ENCODE measurements around the gene SAMHD1.

The SAMHD1 gene

DNA sequence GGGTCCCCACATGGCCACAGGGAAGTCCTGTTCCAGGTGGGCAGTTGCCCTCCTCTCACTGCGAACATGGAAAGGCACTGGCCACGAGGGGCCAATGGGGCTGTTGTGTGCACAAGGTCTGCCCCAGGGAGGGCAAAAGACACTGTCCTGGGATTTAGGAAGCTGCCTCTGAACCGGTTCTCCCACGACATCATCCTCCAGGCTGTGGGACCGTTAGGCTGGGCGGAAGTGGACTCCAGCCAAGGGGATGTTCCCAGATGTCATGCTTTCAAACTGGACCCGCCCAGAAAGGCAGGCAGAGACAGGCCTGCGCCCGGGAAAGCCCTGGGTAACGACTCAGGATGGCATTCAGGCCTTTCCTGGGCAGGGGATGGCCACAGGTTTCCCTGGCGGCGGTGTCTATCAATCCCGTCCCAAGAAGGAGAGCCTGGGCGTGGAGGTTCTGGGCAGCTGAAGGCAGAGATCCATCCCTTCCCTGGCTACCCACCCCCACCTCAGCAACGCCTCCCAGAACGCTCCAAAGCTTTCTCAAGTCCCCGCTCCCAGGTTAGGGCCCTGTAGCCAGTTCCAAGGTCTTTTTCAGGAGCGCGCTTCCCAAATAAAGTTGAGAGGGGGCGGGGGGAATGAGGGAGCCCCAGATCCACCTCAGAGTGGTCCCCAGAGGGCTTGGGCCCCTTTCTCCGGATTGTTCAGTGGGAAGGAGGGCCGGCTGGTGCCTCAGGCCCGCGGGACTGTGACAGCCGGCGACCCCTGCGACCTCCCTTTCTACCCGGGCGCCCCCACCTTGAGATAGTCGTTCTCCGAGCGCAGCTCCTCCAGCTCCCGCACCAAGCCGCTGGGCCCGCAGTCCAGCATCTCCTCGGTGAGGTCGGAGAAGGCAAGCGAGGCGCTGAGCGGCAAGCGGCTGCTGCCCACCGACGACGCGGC is 89.4 kb downstream of the SAMHD1 start:
- peaks cover 3% of the 10 kb centered on the region for H3K36me3 Mint-ChIP-seq (ENCODE audit: low read depth)
- peaks cover 57% of the 10 kb centered on the region for H3K27me3 Mint-ChIP-seq (ENCODE audit: low read depth)
- no peaks in the 10 kb centered on the region for H3K9me3 Mint-ChIP-seq
- peaks cover 7% of the 10 kb centered on the region for H3K4me1 Mint-ChIP-seq (ENCODE audit: low read depth)
- no peak overlapping the region for H3K27ac Mint-ChIP-seq
- H3K4me3 Mint-ChIP-seq, result peak overlapping the region; percentile 25

DNA sequence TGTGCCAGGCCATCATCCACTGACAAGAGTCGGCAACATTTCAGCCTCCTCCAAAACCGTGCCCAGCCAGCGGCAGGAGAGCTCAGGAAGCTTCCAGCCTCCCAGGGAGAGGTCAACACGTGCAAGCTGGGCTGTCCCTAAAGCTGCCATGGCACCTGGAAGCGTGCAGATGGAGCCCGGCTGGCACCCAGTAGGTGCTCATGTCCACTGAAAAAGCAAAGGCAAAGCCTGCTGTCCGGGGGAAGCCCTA is 90.0 kb downstream of the SAMHD1 start:
- peaks cover 13% of the 10 kb centered on the region for H3K4me1 Mint-ChIP-seq (ENCODE audit: low read depth)
- peaks cover 3% of the 10 kb centered on the region for H3K36me3 Mint-ChIP-seq (ENCODE audit: low read depth)
- H3K4me3 Mint-ChIP-seq, result peak overlapping the region; percentile 57
- peaks cover 52% of the 10 kb centered on the region for H3K27me3 Mint-ChIP-seq (ENCODE audit: low read depth)
- no peaks in the 10 kb centered on the region for H3K9me3 Mint-ChIP-seq
- H3K27ac Mint-ChIP-seq, result no peak overlapping the region

DNA sequence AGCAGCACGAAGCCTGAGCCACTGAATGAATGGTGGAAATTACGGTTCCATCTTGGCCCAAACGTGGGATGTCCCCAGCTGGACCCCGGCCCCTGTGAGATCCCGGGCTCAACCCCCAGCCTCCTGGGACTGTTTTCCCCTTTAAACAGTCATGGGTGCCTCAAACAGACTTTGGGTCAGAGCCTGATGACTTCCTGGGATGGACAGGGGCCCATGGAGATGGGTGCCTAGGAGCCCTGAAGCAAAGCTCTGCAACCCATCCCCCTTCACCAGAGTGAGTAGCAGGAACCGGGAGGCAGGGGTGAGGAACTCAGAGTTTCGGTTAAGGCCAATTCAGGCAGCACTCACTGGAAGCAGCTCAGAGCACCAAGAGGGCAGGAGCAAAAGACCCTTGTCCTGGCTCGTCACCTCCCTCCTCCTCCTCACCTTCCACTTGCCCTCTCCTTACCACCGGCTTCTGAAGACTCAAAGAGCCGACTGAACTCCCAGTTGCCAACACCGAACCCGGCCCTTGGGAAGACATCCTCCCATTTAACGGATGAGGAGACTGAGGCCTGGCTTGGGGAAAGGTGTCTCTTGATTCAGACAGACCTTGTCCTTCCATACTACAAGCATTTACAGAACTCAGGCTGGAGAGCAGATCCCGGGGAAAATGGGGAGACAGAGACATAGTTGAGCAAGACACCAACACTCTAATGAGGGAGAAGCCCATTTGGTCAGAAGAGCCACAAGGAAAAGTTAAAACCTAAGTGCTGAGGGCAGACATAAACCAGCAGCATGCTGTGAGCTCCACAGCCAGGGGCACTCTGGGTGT is 90.5 kb downstream of the SAMHD1 start:
- Mint-ChIP-seq H3K4me3 (peak overlapping the region; percentile 57), H3K36me3 (ENCODE audit: low read depth) (peaks cover 3% of the 10 kb centered on the region), H3K4me1 (ENCODE audit: low read depth) (peaks cover 18% of the 10 kb centered on the region), H3K27ac (no peak overlapping the region), H3K9me3 (no peaks in the 10 kb centered on the region), H3K27me3 (ENCODE audit: low read depth) (peaks cover 47% of the 10 kb centered on the region)

DNA sequence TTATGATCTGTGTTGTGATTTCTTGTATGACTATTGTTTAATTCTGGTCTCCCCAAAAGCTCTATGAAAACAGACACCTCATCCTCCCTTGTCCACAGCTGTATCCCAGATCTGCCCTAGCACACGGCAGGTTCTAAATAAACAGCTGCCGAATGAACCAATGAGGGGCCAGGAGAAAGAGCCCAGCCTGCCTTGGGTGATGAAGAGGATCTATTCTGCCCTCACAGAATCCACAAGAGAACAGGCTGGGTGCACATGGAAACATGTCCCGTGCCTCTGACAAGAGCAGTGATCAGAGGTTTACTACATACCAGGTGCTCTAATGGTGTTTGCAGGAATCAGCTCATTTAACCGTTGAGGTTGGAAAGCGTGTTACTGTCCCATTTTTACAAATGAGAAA is 91.2 kb downstream of the SAMHD1 start:
- Mint-ChIP-seq H3K36me3 (ENCODE audit: low read depth) (peaks cover 3% of the 10 kb centered on the region), H3K9me3 (no peaks in the 10 kb centered on the region), H3K4me3 (peak overlapping the region; percentile 28), H3K27me3 (ENCODE audit: low read depth) (peaks cover 40% of the 10 kb centered on the region), H3K4me1 (ENCODE audit: low read depth) (peaks cover 20% of the 10 kb centered on the region), H3K27ac (no peak overlapping the region)

DNA sequence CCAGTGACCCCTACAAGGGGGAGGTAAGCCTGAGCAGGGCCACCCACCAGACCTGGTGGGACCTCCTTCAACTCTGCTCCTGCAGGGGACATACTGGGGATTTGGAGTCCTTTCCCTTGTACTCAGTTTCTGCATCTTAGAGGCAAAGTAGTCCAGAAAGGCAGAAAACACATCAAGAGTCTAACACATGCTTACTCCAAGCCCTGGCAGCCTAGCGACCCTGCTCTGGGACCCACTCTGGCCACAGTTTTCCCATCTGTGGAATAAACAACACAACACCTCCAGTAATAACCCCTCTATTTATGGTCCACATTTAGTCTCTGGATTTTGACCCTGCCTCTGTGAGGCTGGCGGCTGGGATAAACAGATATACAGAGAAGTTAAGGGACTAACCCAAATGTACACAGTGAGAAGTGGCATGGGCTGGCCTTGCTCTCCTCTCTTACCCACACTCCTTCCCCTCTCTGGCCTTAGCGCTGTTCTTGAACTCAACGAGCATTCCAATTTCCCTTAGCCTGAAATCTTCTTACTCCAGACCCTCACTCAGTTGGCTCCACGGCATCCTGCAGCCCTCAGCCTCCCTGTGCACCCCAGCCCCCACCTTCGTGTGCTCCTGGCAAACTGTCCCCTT is 91.7 kb downstream of the SAMHD1 start:
- Mint-ChIP-seq H3K27me3 (ENCODE audit: low read depth) (peaks cover 35% of the 10 kb centered on the region), H3K36me3 (ENCODE audit: low read depth) (peaks cover 3% of the 10 kb centered on the region), H3K4me3 (no peak overlapping the region), H3K27ac (no peak overlapping the region), H3K4me1 (ENCODE audit: low read depth) (peaks cover 18% of the 10 kb centered on the region), H3K9me3 (no peaks in the 10 kb centered on the region)

DNA sequence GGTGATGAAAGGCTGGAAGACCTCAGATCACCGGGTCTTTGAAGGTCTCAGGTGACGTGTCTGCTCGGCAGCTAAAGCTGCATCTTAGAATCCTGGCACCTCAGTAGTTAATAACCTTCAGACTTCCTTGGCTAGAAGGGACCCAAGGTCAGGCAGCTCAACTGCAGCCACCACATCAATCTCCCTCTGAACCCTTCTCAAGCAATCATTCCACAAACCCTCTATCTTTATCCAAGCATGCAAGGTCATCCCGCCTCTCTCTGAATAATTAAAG is 92.3 kb downstream of the SAMHD1 start:
- Mint-ChIP-seq H3K4me1 (ENCODE audit: low read depth) (peaks cover 18% of the 10 kb centered on the region), H3K36me3 (ENCODE audit: low read depth) (peaks cover 3% of the 10 kb centered on the region), H3K4me3 (no peak overlapping the region), H3K27me3 (ENCODE audit: low read depth) (peaks cover 30% of the 10 kb centered on the region), H3K9me3 (no peaks in the 10 kb centered on the region), H3K27ac (no peak overlapping the region)

DNA sequence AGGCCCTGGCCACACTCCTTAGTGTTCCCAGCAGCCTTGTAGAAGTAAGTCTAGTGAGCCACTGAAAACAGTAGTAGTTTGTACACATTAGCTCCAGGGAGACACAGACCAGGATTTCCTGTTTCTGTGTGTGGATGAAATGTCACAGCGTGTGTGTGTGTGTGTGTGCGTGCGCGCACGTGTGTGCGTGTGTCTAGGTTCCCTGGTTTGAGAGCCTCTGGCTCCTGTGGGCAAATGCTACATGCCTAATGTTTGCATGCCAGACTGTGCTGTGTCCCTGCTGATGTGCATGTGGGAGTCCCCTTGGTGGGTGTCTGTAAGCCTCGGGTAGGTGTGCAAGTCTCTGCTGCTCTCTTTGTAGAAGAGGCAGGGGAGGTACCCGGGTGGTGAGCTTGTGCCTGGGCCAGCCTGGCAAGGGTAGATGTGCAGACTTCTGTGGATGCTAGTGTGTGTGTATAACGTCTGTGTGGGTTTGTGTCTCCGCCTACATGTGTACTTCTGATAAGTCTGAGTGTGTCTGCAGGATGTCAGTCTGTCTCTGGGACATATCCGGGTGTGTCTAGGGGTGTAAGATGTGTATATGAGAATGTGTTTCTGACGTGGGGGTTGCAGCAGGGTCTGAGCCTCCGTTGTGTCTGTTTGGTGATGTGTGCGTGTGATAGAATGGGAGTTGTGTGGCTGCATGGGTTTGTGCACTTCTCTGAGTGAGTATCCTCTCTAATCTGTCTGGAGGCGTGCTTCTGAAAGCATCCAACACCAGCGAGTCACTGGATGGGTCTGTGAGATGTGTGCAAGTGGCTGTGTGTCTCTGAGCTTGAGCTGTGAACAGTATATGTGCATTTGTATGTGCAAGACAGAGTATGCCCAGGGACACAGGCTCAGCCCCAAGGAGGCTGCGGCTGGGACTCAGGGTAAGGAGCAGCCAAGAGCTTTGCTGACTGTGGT is 94.5 kb downstream of the SAMHD1 start:
- Mint-ChIP-seq H3K4me3 (peak overlapping the region; percentile 0), H3K4me1 (ENCODE audit: low read depth) (peaks cover 18% of the 10 kb centered on the region), H3K27ac (peak overlapping the region; percentile 58), H3K9me3 (no peaks in the 10 kb centered on the region), H3K27me3 (ENCODE audit: low read depth) (peaks cover 23% of the 10 kb centered on the region), H3K36me3 (ENCODE audit: low read depth) (peaks cover 3% of the 10 kb centered on the region)

DNA sequence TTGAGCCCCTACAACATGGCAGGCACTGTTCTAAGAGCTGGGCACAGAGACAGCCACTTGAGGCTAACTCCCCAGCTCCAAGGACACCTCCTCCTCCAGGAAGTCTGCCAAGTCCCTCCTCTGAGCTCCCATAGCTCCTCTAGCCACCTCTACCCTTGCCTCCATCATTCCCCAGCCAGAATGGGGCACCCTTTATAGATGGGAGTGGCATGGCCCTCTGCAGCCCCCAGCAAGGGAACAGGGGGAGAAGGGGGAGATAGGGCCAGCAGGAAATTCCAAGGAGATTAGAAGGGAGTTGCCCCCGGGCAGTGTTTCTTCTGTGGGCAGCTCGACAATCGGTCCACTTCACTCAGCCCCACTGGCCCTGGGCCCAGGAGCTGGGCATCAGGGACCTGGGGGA is 95.3 kb downstream of the SAMHD1 start:
- Mint-ChIP-seq H3K27ac (peak overlapping the region; percentile 5), H3K27me3 (ENCODE audit: low read depth) (peaks cover 16% of the 10 kb centered on the region), H3K9me3 (no peaks in the 10 kb centered on the region), H3K4me3 (no peak overlapping the region), H3K36me3 (ENCODE audit: low read depth) (peaks cover 3% of the 10 kb centered on the region), H3K4me1 (ENCODE audit: low read depth) (peaks cover 18% of the 10 kb centered on the region)

DNA sequence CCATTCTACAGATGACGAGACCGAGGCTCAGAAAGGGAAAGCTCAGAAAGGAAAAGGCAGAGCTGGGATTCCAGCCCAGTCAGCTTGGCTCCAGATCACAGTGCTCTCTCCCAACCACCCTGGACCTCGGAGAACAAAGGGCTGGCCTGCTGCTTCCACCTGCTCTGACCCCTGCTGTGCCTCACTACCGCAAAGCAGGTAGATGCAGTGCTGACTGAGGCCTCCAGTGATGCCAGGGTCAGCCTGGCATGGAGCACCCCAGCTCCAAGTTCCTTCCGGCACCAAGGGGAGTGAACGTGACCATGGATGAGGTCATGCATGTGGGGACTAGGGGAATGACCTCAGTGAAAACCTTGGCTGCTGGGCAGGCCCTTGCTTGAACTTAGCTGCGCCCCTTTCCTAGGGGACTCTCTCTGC is 96.3 kb downstream of the SAMHD1 start:
- no peak overlapping the region for H3K27ac Mint-ChIP-seq
- peaks cover 18% of the 10 kb centered on the region for H3K4me1 Mint-ChIP-seq (ENCODE audit: low read depth)
- peaks cover 2% of the 10 kb centered on the region for H3K36me3 Mint-ChIP-seq (ENCODE audit: low read depth)
- no peaks in the 10 kb centered on the region for H3K9me3 Mint-ChIP-seq
- H3K4me3 Mint-ChIP-seq, result no peak overlapping the region
- peaks cover 6% of the 10 kb centered on the region for H3K27me3 Mint-ChIP-seq (ENCODE audit: low read depth)

DNA sequence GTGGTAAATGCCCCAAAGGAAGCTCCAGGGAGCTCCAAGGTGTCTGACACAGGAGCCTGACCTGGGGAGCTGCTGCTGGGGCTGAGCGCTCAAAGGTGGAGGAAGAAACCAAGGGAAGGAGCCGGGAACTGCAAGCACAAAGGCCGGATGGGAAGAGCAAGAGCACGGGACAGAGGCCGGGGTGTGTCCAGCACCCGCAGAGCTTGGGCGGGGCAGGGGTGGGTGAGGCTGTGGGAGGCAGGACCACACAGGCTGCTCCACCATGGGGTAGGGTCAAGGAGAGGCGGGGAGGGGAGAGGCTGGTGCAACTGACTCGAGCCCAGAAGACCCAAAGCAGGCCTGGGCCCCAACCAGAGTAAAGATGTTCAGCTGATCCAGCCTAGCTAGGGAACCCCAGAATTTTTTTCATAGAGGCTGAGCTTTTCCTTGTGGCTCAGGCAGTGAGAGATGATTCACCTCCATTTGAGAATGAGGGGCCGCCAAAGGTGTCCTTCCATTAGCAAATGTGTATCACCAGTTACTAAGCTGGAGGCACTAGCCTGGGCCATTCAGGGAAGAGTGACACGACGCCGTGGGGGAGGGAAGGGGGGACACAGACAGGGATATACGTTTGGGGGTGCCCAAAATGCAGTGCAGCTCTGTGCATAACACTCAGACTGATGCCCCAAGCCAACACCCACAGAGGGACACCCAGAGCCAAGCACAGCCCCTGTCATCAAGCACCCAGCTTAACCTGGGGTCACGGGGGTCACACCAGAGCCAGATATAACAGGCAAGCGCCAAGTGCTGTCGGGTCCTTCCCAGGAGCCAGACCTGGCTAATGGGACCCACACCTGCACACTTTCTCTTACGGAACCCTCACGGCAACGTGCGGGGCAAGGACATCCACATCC is 96.9 kb downstream of the SAMHD1 start:
- H3K36me3 Mint-ChIP-seq (ENCODE audit: low read depth), result no peaks in the 10 kb centered on the region
- no peaks in the 10 kb centered on the region for H3K9me3 Mint-ChIP-seq
- H3K27me3 Mint-ChIP-seq (ENCODE audit: low read depth), result no peaks in the 10 kb centered on the region
- no peak overlapping the region for H3K4me3 Mint-ChIP-seq
- no peak overlapping the region for H3K27ac Mint-ChIP-seq
- H3K4me1 Mint-ChIP-seq (ENCODE audit: low read depth), result peaks cover 15% of the 10 kb centered on the region

DNA sequence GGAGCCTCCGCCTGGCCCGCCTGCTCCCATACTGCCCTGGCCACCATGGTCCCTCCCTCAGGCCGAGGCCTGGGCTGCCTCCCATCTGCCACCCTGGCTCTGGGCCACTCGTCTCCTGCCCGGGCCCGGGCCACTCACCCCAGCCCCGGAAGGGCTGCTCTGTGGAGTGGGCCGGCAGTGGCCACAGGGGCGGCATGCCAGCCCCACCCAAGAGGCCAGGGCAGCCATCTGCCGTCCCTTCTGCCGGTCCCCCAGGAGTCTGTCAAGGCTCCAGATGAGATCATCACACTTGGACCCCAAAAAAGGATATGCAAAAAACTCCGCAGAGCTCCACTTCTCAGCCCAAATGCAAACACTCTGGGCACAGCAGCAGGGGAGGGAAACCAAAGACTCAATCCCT is 99.3 kb downstream of the SAMHD1 start:
- H3K4me1 Mint-ChIP-seq (ENCODE audit: low read depth), result peaks cover 14% of the 10 kb centered on the region

DNA sequence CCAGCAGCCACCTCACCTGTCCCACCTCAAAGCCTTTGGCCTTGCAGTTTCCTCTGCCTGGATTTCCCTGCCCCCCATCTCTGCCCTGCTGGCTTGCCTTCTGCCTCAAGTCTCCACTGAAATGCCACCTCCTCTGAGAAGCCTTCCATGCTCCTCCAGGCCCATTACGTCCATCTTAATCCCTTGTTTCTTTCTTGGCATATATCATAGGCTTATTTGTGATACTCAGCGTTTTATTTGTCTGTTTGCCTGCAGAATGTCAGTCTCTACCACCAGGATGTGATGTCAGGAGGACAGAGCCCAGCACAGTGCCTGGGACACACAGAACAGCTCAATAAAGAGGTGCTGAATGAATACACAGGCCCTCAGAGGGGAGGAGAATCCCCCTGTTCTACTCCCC is 100.0 kb downstream of the SAMHD1 start:
- H3K9me3 Mint-ChIP-seq, result no peaks in the 10 kb centered on the region
- no peaks in the 10 kb centered on the region for H3K36me3 Mint-ChIP-seq (ENCODE audit: low read depth)
- H3K27me3 Mint-ChIP-seq (ENCODE audit: low read depth), result no peaks in the 10 kb centered on the region
- H3K27ac Mint-ChIP-seq, result no peak overlapping the region
- H3K4me1 Mint-ChIP-seq (ENCODE audit: low read depth), result peaks cover 7% of the 10 kb centered on the region
- no peak overlapping the region for H3K4me3 Mint-ChIP-seq

More for the DNA sequence above, 99.3 kb downstream of the SAMHD1 start:
- no peaks in the 10 kb centered on the region for H3K27me3 Mint-ChIP-seq (ENCODE audit: low read depth)
- no peaks in the 10 kb centered on the region for H3K36me3 Mint-ChIP-seq (ENCODE audit: low read depth)
- H3K27ac Mint-ChIP-seq, result no peak overlapping the region
- H3K4me3 Mint-ChIP-seq, result no peak overlapping the region
- H3K9me3 Mint-ChIP-seq, result no peaks in the 10 kb centered on the region

DNA sequence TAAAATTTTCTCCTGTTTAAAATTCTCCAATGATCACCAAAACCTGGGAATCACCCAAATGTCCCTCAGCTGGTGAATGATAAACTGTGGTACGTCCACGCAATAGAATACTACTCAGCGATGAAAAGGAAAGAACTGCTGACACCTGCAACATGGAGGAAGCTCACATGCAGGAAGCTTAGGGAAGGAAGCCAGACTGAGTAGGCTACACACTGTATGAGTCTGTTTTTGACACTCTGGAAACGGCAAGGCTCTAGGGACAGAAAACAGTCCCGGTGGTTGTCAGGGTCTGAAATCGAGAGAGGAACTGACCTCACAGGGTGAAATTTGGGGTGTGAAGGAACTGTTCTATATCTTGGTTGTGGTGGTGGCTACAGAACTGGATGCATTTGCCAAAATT is 100.7 kb downstream of the SAMHD1 start:
- Mint-ChIP-seq H3K27ac (no peak overlapping the region), H3K4me1 (ENCODE audit: low read depth) (no peaks in the 10 kb centered on the region), H3K36me3 (ENCODE audit: low read depth) (no peaks in the 10 kb centered on the region), H3K4me3 (no peak overlapping the region), H3K9me3 (no peaks in the 10 kb centered on the region), H3K27me3 (ENCODE audit: low read depth) (no peaks in the 10 kb centered on the region)
